ENCODE results near the gene KLF5.
A peak's percentile ranks its signal among the peaks of the same experiment; 100 is the strongest.
"Not testable (repeated sequence)": the region's sequence is repeated elsewhere in the genome, so short reads cannot be mapped to it uniquely, and the experiment has no call there.

Gene KLF5

DNA sequence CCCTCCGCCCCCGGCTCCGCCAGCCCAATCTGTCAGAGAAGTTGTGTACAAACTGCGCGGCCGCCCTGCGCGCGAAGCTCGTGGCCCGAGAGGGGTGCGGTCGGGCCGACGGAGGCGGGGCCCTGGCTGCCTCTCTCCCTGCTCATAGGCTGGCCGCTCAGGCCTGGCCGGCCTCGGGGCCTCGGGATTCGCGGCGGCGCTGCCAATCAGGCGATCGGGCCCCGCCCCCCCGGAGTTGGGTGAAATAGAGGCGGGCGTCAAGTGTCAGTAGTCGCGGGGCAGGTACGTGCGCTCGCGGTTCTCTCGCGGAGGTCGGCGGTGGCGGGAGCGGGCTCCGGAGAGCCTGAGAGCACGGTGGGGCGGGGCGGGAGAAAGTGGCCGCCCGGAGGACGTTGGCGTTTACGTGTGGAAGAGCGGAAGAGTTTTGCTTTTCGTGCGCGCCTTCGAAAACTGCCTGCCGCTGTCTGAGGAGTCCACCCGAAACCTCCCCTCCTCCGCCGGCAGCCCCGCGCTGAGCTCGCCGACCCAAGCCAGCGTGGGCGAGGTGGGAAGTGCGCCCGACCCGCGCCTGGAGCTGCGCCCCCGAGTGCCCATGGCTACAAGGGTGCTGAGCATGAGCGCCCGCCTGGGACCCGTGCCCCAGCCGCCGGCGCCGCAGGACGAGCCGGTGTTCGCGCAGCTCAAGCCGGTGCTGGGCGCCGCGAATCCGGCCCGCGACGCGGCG, at the start of gene KLF5:
Gene KLF5, plus strand, starts transcription at position 270 of the 724 bp plus-strand sequence. Its CDS starts 323 bp downstream, at position 593.
- peak; percentile 94 for DNase-seq

DNA sequence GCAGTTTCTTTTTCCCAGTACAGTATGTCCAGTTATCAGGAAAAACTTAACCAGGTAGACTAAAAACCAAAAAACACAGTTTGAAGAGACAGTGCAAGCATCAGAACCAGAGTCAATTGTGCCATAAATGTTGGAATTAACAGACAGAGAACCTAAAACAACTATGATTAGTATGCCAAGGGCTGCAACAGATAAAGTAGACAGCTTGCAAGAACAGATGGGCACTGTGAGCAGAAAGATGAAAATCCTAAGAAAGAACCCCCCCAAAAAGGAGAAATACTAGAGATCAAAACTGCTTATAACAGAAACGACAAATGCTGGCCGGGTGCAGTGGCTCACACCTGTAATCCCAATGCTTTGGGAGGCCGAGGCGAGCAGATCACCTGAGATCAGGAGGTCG, 47.1 kb upstream of the KLF5 start:
- no peak for DNase-seq

DNA sequence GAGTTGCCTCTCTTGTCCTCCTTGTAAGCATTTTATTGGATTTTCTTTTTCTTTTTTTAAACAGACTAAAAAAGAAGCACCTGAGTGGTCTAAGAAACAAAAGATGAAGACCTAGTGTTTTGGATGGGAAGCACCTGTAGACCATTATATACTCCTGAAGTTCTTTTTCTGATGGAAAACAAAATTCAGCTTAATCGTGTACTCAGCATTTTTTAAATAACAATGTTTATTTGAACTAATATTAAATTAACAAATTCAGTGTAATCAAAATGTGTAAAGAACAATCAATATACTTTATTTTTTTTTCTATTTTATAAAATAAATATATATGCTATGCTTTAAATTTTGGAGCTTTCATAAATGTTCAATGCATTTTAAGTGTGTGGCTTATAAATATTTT, 43.0 kb upstream of the KLF5 start:
- no peak for DNase-seq

DNA sequence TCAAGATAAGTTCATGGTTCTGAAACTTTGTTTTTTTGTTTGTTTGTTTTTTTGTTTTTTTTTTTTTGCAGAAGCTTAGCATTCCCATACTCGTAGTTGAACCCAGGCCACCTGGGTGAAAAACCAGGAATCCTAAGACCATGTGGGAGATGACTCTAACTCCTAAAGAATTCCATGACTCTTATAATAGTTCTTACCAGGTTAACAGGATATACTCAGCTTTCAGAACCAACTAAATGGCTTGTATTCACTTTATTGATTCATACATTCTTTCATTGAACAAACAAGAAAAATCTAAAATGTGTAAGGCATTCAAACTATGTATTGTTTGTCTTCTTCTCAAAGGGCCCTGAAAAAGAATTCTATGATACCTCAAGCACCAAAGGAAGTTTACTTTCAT, 40.5 kb upstream of the KLF5 start:
- peak; percentile 13 for DNase-seq

DNA sequence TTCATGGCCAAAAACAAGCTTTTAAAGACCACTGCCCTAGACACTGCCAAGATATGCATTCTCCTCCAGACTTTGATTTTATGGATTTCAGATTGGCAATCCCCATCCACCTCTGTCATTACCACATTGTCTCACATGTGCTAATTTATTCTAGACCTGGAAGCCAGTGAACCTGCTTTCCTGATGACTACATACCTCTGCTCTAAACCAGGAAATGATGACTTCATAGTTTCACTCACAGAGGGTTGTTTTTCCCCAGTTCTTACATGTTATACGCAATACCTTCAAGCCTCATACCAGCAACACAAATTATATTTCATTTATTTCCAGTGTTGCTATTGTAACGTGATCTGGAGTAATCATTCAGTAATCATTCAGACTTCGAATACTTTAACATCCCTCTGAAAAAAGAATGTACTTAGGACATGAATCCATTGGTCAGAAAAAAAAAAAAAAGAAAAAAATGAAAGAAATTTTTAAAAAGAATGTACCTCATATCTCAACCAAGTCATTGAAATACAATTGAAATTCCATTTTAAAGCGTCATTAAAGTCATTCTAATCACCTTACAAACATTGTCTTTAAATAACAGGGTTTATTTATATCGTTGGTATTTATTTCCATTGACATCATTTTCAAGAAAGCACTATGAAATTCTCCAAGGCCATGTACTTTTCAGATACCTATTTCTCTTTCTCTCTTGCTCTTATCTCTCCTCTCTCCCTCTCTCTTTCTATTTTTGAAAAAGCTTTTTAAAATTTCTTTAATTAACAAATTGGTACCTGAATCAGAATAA, 33.4 kb upstream of the KLF5 start:
- peak; percentile 8 for DNase-seq

DNA sequence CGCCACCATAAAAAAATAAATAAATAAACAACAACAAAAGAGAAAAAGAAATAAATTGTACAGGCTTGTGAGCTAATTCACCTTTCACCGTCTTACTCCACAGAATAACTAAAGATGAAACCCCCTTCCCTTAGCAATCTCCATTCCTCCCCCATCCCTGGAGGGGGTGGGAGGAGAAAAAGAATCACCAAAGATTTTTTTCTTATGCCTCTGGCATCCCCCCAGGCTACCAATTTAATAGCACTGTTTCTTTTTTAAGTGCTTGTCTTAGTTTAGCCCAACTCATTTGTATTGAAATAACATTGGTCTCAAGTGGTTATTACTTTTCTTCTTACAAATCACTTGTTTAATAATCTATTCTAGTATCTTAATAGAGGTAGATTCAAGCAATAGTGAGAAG, 23.9 kb upstream of the KLF5 start:
- DNase-seq, result no peak

DNA sequence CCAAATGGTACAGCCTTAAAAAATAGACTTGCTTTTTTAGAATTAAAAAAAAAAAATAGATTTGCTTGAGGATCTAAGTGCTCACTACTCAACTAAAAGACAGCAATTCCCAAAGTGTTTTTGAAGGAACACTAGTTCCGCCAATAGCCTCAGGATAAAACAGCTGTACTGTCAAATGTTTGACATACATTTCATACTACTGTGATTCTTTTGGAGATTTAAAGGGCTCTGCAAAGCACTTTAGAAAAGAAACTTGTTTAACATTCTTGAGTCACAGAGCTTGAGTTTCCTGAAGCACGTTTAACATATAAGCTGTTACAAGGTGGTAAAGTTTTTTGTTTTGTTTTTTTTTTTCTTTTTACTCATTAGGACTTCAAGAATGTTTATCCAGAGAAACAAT, 23.1 kb upstream of the KLF5 start:
- DNase-seq, result no peak

DNA sequence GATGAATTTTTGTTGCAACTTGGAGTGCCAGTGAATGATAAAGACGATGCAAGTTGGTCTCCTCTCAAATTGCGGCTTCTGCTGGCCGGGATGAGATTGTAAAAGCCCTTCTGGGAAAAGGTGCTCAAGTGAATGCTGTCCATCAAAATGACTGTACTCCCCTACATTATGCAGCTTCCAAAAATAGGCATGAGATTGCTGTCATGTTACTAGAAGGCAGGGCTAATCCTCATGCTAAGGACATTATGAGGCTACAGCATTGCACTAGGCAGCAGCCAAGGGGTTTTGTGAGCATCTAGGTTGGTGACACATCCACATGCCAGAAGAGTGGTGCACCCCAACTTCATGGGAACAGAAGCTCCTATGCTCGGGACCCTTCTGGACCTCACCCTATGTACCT, 22.2 kb upstream of the KLF5 start:
- DNase-seq, result no peak

DNA sequence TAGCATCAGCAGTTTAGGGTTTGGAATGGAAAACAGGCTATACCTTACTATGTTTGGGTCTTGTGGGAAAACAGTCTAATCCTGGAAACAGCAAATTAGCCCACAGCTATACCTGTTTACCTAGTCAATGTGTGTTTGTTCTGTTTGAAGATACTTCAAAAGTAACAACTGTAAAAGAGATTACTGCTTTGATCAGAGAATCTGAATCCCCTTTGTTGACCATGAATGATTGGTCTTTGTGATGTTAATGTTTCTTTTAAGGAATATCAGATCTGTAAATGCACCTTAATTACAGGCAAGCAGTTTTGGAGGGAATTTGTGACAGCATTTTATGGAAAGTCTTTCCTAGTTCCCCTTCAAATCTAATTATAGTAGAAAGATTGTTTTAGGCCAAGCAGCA, 20.7 kb upstream of the KLF5 start:
- no peak for DNase-seq

DNA sequence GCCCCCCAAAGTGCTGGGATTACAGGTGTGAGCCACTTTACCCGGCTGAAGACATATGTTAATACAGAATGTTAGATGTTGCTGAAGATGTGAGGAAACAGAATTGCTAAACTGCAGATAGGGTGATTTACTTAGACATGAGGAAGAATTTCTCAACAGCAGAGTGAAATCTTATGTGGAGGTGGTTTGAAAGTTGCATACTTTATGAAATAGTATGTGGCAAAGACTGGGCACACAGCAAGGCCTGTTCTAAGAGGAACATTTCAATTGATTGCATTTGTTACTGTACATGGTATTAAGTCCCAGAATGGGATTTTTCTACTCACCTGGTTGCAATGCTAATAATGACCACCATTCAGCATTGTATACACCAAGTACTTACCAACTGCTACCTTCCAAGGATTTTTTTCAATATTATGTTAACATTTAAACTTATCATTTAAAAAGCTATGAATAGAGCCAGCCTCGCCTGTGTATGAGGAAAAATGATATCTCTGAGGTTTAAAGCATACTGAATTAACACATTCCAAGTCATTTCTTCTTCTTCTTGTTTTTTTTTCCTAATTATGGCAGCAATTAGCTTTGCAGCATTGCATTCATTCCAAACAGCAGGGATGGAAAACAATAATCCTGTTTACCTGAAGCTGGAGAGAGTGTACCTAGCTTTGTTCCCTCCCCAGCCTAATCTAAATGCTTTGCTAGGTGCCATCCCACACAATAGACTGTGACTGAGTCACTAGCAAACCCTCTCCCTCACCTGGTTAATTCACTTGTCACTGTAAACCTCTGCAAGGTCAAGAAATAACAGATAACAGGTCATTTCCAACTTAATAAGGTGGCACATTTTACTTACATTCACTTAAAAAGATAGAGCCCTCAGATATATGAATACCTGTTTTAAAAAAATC, 19.4 kb upstream of the KLF5 start:
- no peak for DNase-seq

DNA sequence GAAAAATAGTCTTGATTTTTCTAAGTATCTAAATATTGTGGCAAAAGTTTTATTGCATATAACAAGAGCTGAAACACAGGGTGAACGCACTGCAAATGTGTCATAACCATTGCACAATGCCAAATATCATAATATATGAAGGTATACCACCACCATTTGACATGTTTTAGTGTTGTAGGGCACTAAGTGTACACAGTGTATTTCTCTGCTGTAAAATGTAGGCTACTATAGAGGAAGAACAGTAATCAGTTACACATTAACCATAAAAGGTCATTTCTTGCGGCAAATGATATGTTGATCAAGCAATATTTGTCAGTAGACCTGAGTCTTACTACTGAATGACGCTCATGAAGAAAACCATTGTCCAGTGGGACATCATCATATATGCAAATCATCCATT, 18.3 kb upstream of the KLF5 start:
- no peak for DNase-seq

DNA sequence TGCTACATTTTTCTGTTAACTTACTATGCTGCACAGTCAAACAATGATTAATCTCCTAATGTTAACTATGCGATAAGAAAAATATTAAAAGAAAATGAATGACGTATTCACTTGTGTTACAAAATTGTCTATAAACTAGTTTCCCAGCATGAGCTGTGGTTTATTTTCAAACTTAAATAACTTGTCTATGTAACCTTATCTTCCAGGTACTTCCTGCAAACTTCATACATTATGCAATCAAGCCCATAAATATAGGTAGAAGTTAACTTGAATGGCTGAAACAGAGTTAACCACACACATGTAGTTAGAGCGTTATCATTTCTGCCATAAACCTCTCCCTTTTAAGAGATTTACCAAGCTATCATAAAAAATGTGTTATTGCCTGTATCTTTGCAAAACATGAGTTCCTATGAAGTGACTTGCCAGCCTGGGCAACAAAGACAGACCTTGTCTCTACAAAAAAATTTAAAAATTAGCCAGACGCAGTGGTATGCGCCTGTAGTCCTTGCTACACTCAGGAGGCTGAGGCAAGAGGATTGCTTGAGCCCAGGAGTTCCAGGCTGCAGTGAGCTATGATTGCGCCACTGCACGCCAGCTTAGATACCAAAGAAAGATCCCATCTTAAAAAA, 17.7 kb upstream of the KLF5 start:
- peak; percentile 5 for DNase-seq

DNA sequence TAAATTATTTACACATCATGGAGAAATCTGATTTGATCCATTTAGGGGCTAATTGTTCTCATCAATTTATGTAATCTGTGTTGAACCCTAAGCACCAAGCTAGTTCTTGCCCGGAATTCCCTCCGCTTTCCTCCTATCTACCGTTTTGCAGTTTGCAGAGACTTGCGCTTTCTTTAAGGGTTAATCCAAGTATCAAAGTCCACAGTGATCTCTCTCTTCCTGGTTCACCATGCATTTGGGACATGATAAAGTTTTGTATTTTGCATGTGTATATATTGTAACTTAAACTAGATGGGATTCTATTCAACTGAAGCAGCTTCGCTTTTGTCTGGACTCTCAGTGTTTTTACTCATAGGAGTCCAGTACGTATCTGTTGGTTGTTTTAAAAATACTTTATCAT, 13.8 kb upstream of the KLF5 start:
- DNase-seq, result no peak

DNA sequence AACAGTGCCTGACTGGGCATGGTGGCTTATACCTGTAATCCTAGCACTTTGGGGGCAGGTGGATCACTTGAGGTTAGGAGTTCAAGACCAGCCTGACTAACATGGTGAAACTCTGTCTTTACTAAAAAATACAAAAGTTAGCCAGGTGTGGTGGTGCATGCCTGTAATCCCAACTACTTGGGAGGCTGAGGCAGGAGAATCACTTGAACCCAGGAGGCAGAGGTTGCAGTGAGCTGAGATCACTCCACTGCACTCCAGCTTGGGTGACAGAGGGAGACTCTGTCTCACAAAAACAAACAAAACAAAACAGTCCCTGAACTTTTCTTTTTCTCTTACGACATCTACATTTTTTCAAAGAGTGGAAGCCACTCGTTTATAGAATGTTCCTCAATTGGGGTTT, 10.2 kb upstream of the KLF5 start:
- DNase-seq, result not testable (repeated sequence)

DNA sequence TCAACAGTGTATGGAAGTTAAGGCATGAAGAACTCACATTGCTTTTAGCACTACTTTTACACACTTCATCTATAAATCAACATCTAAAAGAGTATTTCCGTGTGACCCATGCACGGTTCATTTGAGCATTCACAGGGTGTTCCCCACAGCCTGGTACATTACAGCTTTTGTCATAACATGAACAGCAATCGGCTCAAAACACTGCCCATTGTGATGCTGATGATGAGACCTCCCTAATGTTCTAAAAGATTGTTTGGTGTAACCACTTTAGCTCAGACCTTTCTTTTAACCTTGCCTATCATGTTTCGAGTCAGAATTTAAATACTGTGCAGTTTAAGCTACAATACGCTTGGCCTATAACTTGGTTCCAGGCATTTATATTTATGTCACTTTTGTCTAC, 4.1 kb upstream of the KLF5 start:
- no peak for DNase-seq

DNA sequence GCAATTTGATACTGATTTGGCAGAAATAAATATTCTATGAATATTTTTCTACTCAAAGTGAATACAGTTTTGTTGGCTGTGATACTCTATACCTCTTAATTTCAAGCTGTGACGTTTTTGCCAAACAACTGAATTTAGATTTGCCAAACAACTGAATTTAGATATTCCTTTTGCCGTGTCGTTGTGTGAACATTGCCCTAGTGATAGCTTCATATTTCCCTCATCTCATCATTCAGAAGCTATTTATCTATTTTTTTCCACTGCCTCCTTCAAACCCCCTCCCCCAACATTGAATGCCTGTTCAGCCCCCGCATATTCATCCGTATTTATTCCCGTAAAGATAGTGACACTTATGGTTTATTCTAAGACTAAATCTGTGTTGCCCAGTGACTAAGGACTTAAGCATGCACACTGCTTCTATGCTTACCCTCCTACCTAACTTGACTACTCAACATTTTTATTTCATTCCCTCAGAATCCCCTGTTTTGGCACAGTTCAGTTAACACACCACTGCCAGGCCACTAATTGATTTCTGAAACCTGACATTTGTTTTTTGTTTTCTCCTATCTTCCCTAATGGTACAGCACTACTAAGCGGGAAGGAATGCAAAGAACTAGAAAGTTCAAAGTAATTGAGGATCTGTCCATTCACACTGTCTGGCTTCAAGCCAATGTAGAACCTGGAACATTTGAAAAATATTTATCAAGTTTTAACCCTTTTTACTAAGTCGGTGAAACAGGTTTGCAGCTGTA, 2.8 kb upstream of the KLF5 start:
- DNase-seq, result peak; percentile 89

DNA sequence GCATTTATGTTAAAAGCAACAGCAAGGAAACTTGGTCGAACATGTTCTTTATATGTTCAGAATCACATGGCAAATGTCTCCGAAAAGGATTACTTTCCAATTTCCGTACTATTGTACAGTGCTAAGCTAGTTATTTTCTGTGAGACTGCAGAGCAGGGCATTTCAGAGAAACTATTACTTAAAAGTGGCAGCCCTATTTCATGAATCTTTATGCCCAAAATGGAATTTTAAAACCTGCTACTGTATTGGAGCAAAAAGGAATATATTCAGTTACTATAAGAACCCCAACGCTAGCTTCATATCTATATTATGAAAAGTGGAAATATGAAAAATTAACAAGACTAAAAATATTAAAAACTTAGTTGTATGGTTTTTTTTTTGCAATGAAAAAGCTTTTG, 2.2 kb upstream of the KLF5 start:
- no peak for DNase-seq

DNA sequence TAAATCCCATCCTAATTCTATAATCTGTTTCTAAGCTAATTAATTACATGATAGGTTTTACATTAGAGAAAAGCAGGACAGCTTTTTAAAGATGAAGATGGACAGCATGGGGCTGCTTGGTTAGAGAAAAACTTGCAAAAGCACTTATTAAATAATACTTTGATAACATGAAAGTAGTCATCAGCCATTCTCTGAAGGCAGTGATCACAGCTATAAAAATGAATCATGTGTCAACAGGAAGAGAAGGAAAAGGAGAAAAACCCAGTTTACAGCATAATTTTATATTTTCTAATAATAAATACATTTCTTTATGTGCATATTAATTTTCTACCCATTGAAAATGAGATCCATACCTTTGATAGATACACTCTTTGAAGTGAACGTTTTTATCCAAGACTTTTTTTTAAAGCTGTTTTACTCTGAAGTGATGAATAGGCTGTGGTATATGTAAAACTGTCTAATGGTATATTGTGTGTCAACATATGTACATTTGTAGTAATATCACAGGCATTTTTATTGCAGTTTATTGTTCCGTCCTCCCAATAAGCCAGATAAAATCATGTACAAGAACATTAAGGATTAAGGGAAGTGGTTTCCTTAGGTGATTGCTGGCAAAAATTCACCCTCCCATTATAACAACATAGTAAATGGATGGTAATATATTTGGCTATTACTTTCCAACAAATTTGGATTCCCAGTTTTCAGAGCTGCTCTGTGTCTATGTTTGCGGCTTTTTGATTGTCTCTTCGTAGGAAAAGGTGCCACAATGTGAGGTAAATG, 1.3 kb upstream of the KLF5 start:
- DNase-seq, result no peak

DNA sequence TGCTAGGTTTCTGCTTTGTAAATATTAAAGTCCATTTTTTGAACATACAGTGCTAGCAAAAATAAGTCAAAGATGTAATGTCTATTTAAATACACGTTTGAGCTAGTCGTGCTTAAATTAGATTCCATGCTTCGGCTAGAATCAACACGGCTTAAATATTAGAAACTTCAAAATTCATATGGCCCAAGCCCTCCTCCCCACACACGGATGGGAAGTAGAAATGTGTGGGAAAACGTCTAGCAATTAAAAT, 816 bp upstream of the KLF5 start:
- no peak for DNase-seq

DNA sequence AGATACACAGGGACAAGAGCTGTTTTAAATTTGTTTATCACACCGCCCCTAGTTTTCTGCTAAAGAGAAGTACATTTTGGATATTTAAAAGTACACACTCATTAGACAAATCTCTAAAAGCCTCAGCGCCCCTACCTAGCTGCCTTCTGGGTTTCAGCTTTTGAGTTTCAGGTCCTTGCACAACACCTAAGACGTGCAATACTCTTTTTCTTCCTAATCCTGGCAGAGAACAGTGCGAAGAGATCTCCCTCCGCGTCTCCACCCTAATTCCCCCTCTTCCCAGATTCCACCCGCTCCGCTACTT, 421 bp upstream of the KLF5 start:
- no peak for DNase-seq

DNA sequence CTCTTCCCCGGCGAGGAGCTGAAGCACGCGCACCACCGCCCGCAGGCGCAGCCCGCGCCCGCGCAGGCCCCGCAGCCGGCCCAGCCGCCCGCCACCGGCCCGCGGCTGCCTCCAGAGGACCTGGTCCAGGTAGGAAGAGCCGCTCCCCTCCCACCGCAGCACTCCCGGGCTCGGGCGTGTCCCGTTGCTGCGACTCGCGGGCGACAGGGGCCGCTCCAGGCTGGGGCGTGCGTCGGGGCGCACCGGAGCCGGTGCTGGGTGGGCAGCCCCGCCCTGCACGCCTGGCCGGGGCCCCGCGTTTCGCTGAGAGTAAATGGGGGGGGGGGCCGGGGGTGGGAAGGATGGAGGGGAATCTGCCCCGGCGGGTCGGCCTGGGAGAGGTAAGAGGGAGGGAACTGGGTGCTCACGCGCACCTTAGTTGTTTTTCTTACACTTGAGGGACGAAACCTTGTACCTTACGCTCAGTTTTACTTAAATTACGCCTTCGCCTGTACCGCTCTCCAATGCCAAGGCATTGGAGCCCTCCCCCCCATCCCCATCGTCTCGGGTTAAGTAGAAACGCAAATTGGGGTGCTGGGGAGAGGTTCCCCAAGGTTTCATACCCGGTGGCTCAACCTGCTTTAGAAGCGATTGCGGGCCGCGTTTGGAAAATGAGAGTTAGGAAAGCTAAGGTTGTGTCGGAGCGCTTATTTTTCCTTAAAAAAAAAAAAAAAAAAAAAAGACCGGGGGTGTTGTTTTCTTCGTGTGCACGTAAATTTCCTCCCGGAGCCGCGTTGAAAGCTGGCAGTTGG, 850 bp downstream of the KLF5 start:
- DNase-seq, result peak; percentile 26

All from fibroblast of skin of right quadriceps (primary cell).